ENCODE measurements around the gene ATOH8. TPM values are rescaled to one million over a fixed set of nuclear protein-coding genes. Genes with fewer than 3 reads are reported as not detected.

ATOH8 gene
- total and polyA plus RNA-seq, 12 donors: 8.7 to 45.9 (median 17.8) TPM

- Histone ChIP-seq H3K4me3 (peak overlapping the region in 8 of 10 donors; percentile 3 to 45 (median 20)), H3K9me3 (no peaks in the 10 kb centered on the region), H3K27me3 (peaks cover 0 to 5% (median 0%) of the 10 kb centered on the region in 7 donors), H3K27ac (peak overlapping the region; percentile 86 to 96 (median 91)), H3K36me3 (peaks cover 0 to 16% (median 0%) of the 10 kb centered on the region in 9 donors), H3K4me1 (peaks cover 77 to 100% (median 96%) of the 10 kb centered on the region in 9 donors)
- DNase-seq: peak; percentile 46 to 64
- no peak for TF ChIP-seq CTCF (IDR thresholded peaks at IDR 0.05)
- ATAC-seq: peak; percentile 7 to 52 (median 28)
- 19 to 20% methylated on average over 16 of the region's 16 CpGs for WGBS, 2 donors
- intact Hi-C loops (cut with DNase I): loop anchor here in 2 of 10 donors (2.0 kb wide), 3 partner anchors 18 to 62 kb away; no protein-coding TSS in a partner anchor
Measured at GRCh38 chr2:85772841-85773491, 19.2 kb downstream of the ATOH8 start.

- Histone ChIP-seq H3K9me3 (no peaks in the 10 kb centered on the region), H3K4me1 (peaks cover 73 to 100% (median 96%) of the 10 kb centered on the region in 9 donors), H3K27ac (peak overlapping the region; percentile 86 to 96 (median 91)), H3K4me3 (peak overlapping the region in 1 of 10 donors; percentile 45), H3K36me3 (peaks cover 0 to 11% (median 0%) of the 10 kb centered on the region in 9 donors), H3K27me3 (peaks cover 0 to 5% (median 0%) of the 10 kb centered on the region in 7 donors)
- no peak for TF ChIP-seq CTCF (IDR thresholded peaks at IDR 0.05)
- ATAC-seq: no peak
- 50 to 66% methylated on average over 6 of the region's 6 CpGs for WGBS, 2 donors
- intact Hi-C loops (cut with DNase I): loop anchor here in 2 of 10 donors (2.0 kb wide), 3 partner anchors 19 to 63 kb away; no protein-coding TSS in a partner anchor
- DNase-seq: no peak
Measured at GRCh38 chr2:85773692-85774091, 19.9 kb downstream of the ATOH8 start.

- peak overlapping the region; percentile 86 to 96 (median 91) for H3K27ac ChIP-seq
- H3K9me3 ChIP-seq: no peaks in the 10 kb centered on the region
- intact Hi-C loops (cut with DNase I): no loop called here
- DNase-seq (peak in 1 of 2 donors; percentile 62), ATAC-seq (peak in 6 of 8 donors; percentile 17 to 59 (median 31))
- no peak overlapping the region for H3K4me3 ChIP-seq
- WGBS, 2 donors: 58 to 67% methylated on average over 9 of the region's 9 CpGs
- peaks cover 68 to 100% (median 96%) of the 10 kb centered on the region in 9 donors for H3K4me1 ChIP-seq
- peaks cover 0 to 12% (median 0%) of the 10 kb centered on the region in 9 donors for H3K36me3 ChIP-seq
- H3K27me3 ChIP-seq: peaks cover 0 to 5% (median 0%) of the 10 kb centered on the region in 7 donors
- no peak for TF ChIP-seq CTCF (IDR thresholded peaks at IDR 0.05)
Measured at GRCh38 chr2:85774126-85774978, 20.6 kb downstream of the ATOH8 start.
